ENCODE data around the gene NFAT5. TPM values are rescaled to one million over a fixed set of nuclear protein-coding genes. Genes with fewer than 3 reads are reported as not detected.
A peak's percentile ranks its signal among the peaks of the same experiment; 100 is the strongest.
"Not testable (repeated sequence)": the region's sequence is repeated elsewhere in the genome, so short reads cannot be mapped to it uniquely, and the experiment has no call there.

NFAT5 gene
- total and polyA plus RNA-seq, 9 of the 15 experiments (the other 6 are each of a cell fraction or from before 2014, with no cell fraction given): 0.78 to 20.5 (median 12.4) TPM

DNA sequence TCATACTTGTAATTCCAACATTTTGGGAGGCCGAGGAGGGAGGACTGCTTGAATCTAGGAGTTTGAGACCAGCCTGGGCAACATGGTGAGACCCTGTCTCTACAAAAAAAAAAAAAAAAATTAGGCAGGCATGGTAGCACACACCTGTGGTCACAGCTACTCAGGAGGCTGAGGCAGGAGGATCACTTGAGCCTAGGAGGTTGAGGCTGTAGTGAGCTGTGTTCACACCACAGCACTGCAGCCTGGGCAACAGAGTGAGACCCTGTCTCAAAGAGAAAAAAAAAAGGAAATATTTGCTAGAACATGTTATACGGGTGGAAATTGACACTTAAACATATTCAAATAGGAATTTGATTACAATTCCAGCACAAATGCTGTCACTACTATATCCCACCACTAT, 4.4 kb upstream of the NFAT5 start:
- H3K27me3 ChIP-seq (ENCODE audit: control insufficient read depth in 2 of 2, insufficient read depth in 2 of 2, low read length in 2 of 2); intact Hi-C loops (cut with micrococcal nuclease); H3K9me3 ChIP-seq (replicated peaks; ENCODE audit: control insufficient read depth, insufficient read depth, low read depth, low read length); BruUV-seq (replicated peaks); POLR2A ChIA-PET; H2AFZ ChIP-seq (ENCODE audit: low read depth, low read length); H3K27ac ChIP-seq (ENCODE audit: extremely low read depth, low read depth, low read length); CTCF ChIA-PET (ENCODE audit: low intra/inter-chr PET ratio); FAIRE-seq; H3K9ac ChIP-seq (ENCODE audit: insufficient read depth in 1 of 2, low read depth in 2 of 2, low read length in 2 of 2); H3K36me3 ChIP-seq (ENCODE audit: control insufficient read depth, insufficient read depth, low read length); H3K4me3 ChIP-seq; H3K4me2 ChIP-seq (ENCODE audit: insufficient read depth, low read length); H4K20me1 ChIP-seq (replicated peaks; ENCODE audit: control insufficient read depth, insufficient read depth, low read length); ATAC-seq; H3K4me1 ChIP-seq (replicated peaks in 1 of 2; ENCODE audit: control insufficient read depth in 2 of 2, insufficient read depth in 2 of 2, low read length in 2 of 2); DNase-seq (ENCODE audit: extremely low read depth in 1 of 4, low spot score in 3 of 4); in situ Hi-C loops (cut with MboI); H3K9me1 ChIP-seq (ENCODE audit: control insufficient read depth, insufficient read depth, low read length): not testable (repeated sequence)
- H3K79me2 ChIP-seq (ENCODE audit: control insufficient read depth, insufficient read depth, low read length): peaks cover 20% of the 10 kb centered on the region
- WGBS (ENCODE audit: insufficient coverage, low coverage, missing lambda C conversion rate): 65% methylated on average over 2 of the region's 2 CpGs
- TF ChIP-seq ZNF121 (CRISPR knock-in tag; conservative IDR thresholded peaks at IDR 0.05) (peak; percentile 87), BCOR (IDR thresholded peaks at IDR 0.05) (peak; percentile 37; the same call in 1 of the 2 replicates)

GRCh38 chr16:69561901-69562300, 3.9 kb upstream of the NFAT5 start:
- Histone ChIP-seq H2AFZ (ENCODE audit: low read depth, low read length) (no peak overlapping the region), H3K79me2 (ENCODE audit: control insufficient read depth, insufficient read depth, low read length) (peaks cover 25% of the 10 kb centered on the region), H3K36me3 (ENCODE audit: control insufficient read depth, insufficient read depth, low read length) (no peaks in the 10 kb centered on the region), H3K4me1 (replicated peaks in 1 of 2; ENCODE audit: control insufficient read depth in 2 of 2, insufficient read depth in 2 of 2, low read length in 2 of 2) (peaks cover 9 to 10% of the 10 kb centered on the region in 2 experiments; a peak in 4 of 5 replicates), H4K20me1 (replicated peaks; ENCODE audit: control insufficient read depth, insufficient read depth, low read length) (no peaks in the 10 kb centered on the region), H3K9me1 (ENCODE audit: control insufficient read depth, insufficient read depth, low read length) (no peaks in the 10 kb centered on the region), H3K4me3 (no peak overlapping the region), H3K9me3 (replicated peaks; ENCODE audit: control insufficient read depth, insufficient read depth, low read depth, low read length) (no peaks in the 10 kb centered on the region), H3K9ac (ENCODE audit: insufficient read depth in 1 of 2, low read depth in 2 of 2, low read length in 2 of 2) (no peak overlapping the region), H3K27me3 (ENCODE audit: control insufficient read depth in 2 of 2, insufficient read depth in 2 of 2, low read length in 2 of 2) (no peaks in the 10 kb centered on the region), H3K27ac (ENCODE audit: extremely low read depth, low read depth, low read length) (no peak overlapping the region), H3K4me2 (ENCODE audit: insufficient read depth, low read length) (no peak overlapping the region)
- TF ChIP-seq ZNF232 (CRISPR knock-in tag; IDR thresholded peaks at IDR 0.05): no peak
- TF ChIP-seq RBM22 (IDR thresholded peaks at IDR 0.05; ENCODE audit: low read depth, low read length, poor library complexity, severe bottlenecking): no peak
- no peak for TF ChIP-seq ZZZ3 (IDR thresholded peaks at IDR 0.05)
- TF ChIP-seq IRF9 (tag; IDR thresholded peaks at IDR 0.05): no peak
- TF ChIP-seq SMAD4 (CRISPR knock-in tag; conservative IDR thresholded peaks at IDR 0.05): no peak
- 0 out of 2 replicates have a peak, but pooled peaks have one; percentile 19 for TF ChIP-seq CEBPB (tag; IDR thresholded peaks at IDR 0.05)
- no peak for TF ChIP-seq ATF7 (IDR thresholded peaks at IDR 0.05)
- no peak for TF ChIP-seq CEBPG (CRISPR knock-in tag; IDR thresholded peaks at IDR 0.05)
- TF ChIP-seq CEBPG (tag; conservative IDR thresholded peaks at IDR 0.05 in 1 of 2, IDR thresholded peaks at IDR 0.05 in 1 of 2): peak in 1 of 2 experiments; percentile 31; a peak in 1 of 4 replicates
- TF ChIP-seq ZNF274 (IDR thresholded peaks at IDR 0.05; ENCODE audit: borderline replicate concordance, low read depth, low read length): no peak
- no peak for TF ChIP-seq FOS (IDR thresholded peaks at IDR 0.05; ENCODE audit: extremely low read depth, insufficient read length)
- TF ChIP-seq RBM17 (IDR thresholded peaks at IDR 0.05; ENCODE audit: borderline replicate concordance, low read depth, low read length): no peak
- no peak for TF ChIP-seq ZNF347 (CRISPR knock-in tag; IDR thresholded peaks at IDR 0.05; ENCODE audit: low read depth)
- in situ Hi-C loops (cut with MboI) (no loop called here), intact Hi-C loops (cut with micrococcal nuclease) (no loop called here)
- ChIA-PET CTCF (ENCODE audit: low intra/inter-chr PET ratio) (no interaction called here), POLR2A (no interaction called here)
- no TSS peak for BruUV-seq (replicated peaks)
- DNase-seq (ENCODE audit: extremely low read depth in 1 of 4, low spot score in 3 of 4) (no peak), ATAC-seq (no peak), FAIRE-seq (no peak)

Measured in K562 (cell line).